DMS114 treated with DMSO at 0.1 percent for 48 hours (cell line): ENCODE measurements around the gene VPS13C.

Experiments used
- DNase-seq: peaks from one replicate; lab custom pipeline; 2025; ENCODE audit not compliant: unreplicated experiment; lab: John Stamatoyannopoulos, UW

The VPS13C gene

DNA sequence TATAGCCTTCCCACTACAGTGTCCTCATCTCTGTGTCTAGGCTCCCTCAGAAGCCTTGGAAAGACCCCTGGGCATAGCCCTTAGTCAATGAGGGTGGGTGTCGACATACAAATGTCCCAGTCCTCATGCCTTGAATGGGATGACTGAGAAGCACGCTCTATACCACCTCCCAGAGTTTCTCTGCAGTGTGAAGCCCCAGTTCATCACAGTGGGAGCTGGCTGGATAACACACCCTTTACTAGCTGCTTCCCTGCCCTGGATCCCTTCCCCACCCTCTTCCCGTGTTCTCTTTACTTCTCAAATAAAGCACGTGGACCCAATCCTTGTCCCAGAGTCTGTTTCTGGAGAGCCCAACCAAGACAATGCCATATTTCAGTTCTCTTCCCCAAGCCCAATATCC is 239.3 kb downstream of the VPS13C start:
- no peak for DNase-seq

DNA sequence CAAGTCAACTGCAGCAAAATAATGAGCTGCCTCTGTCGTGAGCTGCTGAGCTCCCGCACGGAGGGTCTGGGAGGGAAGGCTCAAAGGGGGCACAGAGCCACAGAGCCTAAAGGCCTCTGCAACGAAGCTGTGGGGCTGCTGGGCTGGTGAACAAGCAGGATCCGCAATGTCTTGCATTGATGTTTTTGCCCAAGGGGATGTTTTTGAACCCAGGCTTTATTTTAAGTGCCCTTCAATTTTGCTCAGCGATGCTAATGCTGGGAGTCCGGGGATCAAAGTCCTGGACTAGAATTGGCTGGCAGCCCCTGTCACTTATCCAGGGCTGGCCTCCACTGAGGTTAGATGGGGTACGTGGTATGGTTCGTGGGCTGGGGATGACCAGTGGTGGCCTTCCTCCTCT is 240.0 kb downstream of the VPS13C start:
- no peak for DNase-seq

DNA sequence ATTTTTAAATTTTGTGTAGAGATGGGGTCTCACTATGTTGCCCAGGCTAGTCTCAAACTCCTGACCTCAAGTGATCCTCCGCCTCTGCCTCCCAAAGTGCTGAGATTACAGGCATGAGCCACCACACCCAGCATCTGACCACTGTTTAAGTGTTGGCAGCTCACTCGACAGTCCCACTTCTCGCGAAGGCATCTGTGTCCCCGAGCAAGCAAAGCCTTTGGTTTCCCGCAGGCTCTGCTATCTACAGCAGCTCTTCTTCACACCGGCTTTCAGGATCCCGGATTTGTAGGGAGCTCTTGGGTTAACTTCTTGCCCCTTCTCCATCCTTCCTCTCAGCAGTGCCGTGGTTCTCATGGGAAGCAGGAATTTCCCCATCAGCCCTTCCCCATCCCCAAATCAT is 240.9 kb downstream of the VPS13C start:
- no peak for DNase-seq

DNA sequence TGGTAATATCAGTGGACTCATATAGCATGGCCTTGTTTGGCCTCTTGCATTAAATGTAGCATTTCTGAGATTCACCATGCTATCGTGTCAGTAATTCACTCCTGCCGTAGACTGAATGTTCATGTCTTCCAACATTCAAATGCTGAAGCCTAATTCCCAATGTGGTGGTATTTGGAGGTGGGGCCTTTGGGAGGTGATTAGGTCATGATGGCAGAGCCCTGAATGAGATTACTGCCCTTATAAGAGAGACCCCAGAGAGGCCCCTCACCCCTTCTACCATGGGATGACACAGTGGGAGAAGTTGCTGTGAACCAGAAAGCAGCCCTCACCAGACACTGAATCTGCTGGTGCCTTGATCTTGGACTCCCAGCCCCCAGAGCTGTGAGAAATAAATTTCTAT is 241.4 kb downstream of the VPS13C start:
- DNase-seq = no peak

DNA sequence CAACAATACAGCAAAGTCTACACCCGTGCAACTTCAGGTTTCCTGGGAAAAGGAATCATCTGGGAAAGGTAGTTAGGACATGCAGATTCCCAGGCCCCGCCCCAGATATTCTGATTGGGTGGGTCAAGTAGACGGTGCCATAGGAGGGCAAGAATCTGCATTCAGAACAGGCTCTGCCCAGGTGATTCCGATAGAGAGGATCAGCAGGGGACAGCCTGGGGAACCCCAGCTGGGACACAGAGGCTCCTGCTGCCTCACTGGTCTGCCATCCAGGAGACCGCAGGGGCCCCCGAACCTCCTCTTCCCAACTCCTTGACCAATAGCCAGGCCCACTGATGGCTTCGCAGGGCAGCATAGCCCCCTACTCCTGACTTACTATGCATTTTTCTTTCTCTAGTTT is 243.4 kb downstream of the VPS13C start:
- DNase-seq = no peak

DNA sequence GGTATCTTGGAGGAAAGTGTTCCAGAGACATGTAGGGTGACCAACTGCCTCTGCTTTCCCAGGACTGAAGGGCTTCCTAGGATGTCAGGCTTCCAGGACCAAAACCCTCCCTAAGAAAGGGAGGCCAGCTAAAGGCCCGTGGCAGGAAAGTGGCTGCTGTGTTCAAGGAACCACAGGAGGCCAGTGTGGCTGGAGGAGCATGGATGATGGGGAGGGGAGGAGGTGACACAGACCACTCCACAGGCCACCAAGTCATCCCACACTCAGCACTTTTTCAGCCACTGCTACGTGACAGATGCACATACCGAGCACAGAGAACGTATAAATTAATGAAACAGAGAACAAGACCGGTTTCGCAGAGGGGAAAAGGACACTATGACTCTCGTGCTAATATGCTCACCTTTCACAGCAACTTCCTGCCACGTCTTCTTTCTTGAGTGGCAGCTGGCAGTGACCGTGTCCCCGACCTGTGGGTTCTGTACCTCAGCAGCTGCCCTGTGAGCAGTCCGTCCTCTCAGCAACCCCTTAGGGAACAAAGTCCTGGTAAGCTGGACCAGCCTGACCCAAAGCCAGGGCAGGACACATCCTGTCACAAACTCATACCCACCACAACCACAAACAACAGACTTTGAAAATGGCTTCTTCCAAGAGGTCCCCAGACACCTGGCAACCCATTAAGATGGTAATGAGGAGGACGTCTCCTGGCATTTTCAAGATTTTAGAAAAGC is 244.7 kb downstream of the VPS13C start:
- DNase-seq = no peak

DNA sequence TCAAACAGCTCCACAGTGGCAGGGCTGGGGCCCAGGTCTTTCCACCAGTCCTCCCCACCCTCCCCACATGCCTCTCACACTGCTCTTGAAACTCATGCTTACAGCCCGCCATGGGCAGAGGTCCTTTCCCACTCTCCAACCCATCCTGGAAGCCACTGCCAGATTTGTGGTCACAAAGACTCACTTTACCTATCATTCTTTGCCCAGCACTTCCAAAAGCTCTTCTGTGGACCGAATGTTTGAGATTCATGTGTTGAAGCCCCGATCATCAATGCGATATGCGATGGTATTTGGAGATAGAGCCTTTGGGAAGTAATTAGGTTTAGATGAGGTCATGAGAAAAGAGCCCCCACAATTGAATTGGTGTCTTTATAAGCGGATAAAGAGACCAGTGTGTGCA is 247.8 kb downstream of the VPS13C start:
- DNase-seq = no peak

DNA sequence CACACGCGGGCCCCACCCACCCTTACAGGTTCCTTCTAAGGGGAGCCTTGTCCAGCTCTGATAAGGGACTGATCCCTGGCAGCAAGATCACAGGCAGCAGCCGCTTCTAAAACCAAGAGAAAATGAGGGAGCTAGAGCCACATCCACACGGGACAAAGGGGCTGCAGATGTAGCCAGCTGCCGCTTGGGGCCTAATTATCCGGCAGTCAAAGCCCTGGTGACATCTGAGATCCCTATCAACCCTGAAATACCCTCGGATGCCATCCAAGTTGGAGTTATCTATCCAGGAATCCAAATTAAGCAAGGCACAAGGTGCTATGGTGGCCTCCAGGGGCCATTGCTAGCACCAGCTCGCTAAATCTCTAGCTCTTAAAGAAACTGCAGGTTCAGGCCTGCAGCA is 248.3 kb downstream of the VPS13C start:
- DNase-seq = no peak

DNA sequence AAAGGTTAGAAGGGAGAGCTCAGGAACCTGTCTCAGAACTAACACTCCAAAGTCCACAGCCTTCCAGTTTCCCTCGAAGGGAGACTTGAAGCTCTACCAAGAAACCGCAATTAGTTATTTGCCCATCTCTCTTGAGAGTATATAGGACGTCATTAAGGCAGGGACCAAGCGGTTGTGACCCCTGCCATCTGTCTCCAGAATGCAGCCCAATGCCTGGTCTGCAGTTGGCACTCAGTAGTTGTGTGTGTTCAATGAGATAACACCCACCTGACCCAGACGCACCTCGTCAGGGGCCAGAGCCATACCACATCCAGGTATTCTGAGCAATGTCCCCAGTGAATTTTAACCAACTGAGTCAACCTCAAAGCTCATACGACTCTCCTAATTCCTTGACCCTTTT is 251.0 kb downstream of the VPS13C start:
- no peak for DNase-seq

DNA sequence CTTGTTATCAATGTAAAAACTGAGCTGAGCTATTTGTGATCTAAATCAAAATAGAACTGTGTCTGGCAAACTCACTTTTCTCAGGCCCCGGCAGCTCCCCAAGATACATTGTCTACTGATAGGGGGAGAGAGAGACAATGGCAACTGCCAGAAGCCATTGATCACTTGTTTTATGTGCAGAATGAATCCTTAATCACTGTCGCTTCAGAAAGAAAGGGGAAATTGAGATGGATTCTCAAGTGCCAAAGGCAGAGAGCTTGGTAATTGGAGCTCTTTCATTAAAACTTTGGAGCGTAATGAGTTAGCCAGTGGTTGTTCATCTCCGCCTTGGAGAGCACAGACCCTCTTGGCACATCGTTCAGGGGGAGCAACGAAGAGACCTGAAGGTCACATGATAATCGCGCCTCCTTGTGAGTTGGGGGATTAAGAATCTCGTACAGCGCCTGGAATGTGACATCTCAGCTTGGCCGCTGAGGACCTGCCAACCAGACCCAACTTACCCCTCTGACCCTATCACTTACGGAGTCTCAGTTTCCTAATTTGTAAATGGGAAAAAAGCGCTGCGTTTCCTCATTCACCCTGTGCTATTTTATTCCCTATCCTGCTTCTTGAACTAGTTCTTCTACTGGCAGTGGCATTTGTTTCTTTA is 252.8 kb downstream of the VPS13C start:
- DNase-seq = no peak
